Measurements from ENCODE around the gene XRCC6. TPM values are rescaled to one million over a fixed set of nuclear protein-coding genes. Genes with fewer than 3 reads are reported as not detected.
"Not testable (repeated sequence)": the region's sequence is repeated elsewhere in the genome, so short reads cannot be mapped to it uniquely, and the experiment has no call there.

XRCC6 gene
- polyA plus RNA-seq, 3 donors = 360 to 429 (median 389) TPM

GRCh38 chr22:41587347-41587723, 33.8 kb upstream of the XRCC6 start:
- no peak for DNase-seq (ENCODE audit: extremely low read depth in 1 of 11, low read depth in 9 of 11, low spot score in 4 of 11)

GRCh38 chr22:41589391-41590241, 31.5 kb upstream of the XRCC6 start, which contains the start of gene PMM1:
Gene PMM1 (minus strand): TSS chr22:41589840. CDS start chr22:41589805, 35 bp downstream.
- peak; percentile 97 to 100 (median 99) for DNase-seq (ENCODE audit: extremely low read depth in 1 of 11, low read depth in 9 of 11, low spot score in 4 of 11)

DNA sequence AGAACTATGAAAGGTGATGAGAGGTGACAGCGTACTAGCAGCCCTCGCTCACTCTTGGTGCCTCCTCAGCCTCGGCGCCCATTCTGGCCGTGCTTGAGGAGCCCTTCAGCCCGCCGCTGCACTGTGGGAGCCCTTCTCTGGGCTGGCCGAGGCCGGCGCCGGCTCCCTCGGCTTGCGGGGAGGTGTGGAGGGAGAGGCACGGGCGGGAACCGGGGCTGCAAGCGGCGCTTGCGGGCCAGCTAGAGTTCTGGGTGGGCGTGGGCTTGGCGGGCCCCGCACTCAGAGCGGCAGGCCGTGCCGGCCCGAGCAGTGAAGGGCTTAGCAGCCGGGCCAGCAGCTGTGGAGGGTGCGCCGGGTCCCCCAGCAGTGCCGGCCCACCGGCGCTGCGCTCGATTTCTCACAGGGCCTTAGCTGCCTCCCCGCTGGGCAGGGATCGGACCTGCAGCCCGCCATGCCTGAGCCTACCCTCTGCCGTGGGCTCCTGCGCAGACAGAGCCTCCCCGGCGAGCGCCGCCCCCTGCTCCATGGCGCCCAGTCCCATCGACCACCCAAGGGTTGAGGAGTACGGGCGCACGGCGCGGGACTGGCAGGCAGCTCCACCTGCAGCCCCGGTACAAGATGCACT, 27.6 kb upstream of the XRCC6 start:
- not testable (repeated sequence) for DNase-seq (ENCODE audit: extremely low read depth in 1 of 11, low read depth in 9 of 11, low spot score in 4 of 11)

DNA sequence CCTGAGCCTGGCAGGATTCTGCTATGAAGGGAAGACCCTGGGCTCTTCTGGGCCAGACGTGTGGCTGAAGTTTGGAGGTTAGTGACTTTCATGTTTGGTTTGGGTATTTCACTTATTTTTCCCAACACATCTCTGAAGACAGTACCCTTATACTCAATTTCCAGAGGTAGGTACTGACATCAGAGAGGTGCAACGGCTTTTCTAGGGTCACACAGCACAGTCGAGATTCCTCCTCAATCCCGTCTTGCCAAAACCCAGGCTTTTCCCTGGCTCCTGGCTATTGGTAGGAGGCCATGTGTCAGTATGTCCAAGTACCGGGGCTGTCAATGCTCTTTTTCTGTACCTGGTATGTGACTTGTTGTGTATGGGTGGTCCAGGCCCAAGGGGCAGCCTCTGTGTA, 25.4 kb upstream of the XRCC6 start:
- DNase-seq (ENCODE audit: extremely low read depth in 1 of 11, low read depth in 9 of 11, low spot score in 4 of 11) = no peak

GRCh38 chr22:41596776-41597634, 24.1 kb upstream of the XRCC6 start:
- DNase-seq (ENCODE audit: extremely low read depth in 1 of 11, low read depth in 9 of 11, low spot score in 4 of 11) = peak in 2 of 11 donors; percentile 34 to 35

DNA sequence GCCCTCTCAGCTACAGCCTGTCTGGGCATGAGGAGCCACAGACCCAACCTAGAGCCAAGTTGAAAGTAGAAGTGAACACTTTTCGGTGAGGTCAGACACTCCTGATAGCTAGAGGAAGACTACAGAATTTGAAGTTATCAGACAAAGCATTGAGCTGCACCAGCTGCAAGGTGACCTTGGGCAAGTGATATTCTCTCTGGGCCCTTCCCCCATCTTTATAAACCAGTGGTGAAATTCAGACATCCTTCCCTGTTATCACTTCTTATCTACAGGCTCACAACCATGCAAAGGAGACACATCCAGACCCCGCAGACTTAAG, 23.5 kb upstream of the XRCC6 start:
- no peak for DNase-seq (ENCODE audit: extremely low read depth in 1 of 11, low read depth in 9 of 11, low spot score in 4 of 11)

DNA sequence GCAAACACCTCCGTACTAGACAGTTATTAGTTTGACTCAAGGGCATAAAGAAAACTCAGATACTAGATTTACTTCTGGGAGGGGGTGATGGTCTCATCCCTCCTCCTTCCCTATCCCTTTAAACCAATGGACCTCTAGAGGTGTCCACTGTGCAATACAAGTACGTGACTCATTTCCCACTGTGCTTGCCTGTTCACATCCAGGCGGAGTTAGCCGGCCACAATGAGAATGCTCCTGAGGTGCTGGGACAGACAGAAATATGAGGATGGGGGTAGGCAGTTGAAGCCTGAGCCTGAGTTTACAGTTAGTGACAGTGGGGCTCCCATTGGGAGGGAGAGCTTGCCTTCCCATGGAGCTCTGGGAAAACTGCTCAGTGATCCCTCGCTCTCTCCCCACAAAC, 23.0 kb upstream of the XRCC6 start:
- no peak for DNase-seq (ENCODE audit: extremely low read depth in 1 of 11, low read depth in 9 of 11, low spot score in 4 of 11)

- no peak for DNase-seq (ENCODE audit: extremely low read depth in 1 of 11, low read depth in 9 of 11, low spot score in 4 of 11)
These were observed 22.0 kb upstream of the XRCC6 start for GRCh38 chr22:41598891-41599635.

GRCh38 chr22:41600976-41601375, 20.1 kb upstream of the XRCC6 start:
- DNase-seq (ENCODE audit: extremely low read depth in 1 of 11, low read depth in 9 of 11, low spot score in 4 of 11) = no peak

DNA sequence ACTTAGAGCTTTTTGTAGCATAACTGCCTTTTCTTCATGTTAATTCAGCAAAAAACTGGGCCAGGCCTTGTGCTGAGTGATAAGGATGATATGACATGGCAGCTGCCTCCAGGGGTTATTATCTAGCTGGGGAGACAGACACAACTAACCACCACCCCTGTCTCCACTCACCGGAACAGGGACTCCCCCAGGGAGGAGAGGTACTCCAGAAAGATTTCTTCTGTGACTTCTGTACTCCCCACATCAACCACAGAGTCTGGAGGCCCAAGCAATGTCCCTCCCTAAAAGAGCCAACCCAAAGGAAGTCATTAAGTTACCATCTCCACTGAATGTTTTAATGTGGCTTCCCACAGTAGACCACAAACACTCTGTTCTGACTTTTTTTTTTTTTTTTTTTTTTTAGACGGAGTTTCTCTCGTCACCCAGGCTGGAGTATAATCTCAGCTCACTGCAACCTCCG, 17.2 kb upstream of the XRCC6 start:
- no peak for DNase-seq (ENCODE audit: extremely low read depth in 1 of 11, low read depth in 9 of 11, low spot score in 4 of 11)

DNA sequence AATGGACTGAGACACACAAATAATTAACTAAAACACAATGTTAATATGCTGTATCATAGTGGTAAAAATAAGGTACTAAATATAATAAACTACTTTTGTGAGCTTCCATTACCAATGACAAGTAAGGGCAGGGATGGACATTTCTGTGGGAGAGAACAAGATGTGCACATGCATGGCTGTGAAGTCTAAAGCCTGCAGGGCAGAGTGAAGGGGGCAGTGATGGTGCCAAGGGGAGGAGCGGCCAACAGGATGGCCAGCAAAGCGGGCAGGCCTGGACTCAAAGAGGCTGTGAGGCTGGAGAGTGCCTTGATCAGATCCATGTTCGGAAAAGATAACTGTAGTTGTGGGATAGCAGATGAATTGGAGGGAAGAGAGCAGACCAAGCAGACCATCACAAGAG, 12.7 kb upstream of the XRCC6 start:
- DNase-seq (ENCODE audit: extremely low read depth in 1 of 11, low read depth in 9 of 11, low spot score in 4 of 11) = no peak

DNA sequence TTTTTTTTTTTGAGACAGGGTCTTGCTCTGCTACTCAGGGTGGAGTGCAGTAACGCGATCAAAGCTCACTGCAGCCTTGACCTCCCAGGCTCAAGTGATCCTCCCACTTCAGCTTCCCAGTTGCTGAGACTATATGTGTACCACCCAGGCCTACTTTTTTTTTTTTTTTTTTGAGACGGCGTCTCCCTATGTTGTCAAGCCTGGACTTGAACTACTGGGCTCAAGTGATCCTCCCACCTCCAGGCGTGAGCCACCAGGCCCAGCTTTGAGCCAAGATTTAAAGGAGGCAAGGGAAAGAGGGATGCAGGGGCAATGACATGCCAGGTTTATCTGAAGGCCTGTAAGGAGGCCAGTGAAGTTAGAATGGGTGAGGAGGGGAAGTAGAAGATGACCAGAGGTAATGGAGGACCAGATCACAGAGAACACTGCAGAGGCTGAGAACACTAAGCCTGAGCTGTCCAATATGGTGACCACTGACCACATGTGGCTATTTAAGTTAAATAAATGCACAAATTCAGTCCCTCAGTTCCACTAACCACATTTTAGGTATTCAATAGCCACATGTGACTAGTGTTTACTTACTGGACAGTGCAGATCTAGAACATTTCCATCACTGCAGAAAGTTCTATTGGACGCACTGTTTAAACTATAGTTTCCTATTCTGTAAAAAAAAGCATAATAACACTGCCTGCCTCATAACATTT, 8.3 kb upstream of the XRCC6 start:
- no peak for DNase-seq (ENCODE audit: extremely low read depth in 1 of 11, low read depth in 9 of 11, low spot score in 4 of 11)

- DNase-seq (ENCODE audit: extremely low read depth in 1 of 11, low read depth in 9 of 11, low spot score in 4 of 11) = no peak
These were observed 7.6 kb upstream of the XRCC6 start for GRCh38 chr22:41613456-41613855.

DNA sequence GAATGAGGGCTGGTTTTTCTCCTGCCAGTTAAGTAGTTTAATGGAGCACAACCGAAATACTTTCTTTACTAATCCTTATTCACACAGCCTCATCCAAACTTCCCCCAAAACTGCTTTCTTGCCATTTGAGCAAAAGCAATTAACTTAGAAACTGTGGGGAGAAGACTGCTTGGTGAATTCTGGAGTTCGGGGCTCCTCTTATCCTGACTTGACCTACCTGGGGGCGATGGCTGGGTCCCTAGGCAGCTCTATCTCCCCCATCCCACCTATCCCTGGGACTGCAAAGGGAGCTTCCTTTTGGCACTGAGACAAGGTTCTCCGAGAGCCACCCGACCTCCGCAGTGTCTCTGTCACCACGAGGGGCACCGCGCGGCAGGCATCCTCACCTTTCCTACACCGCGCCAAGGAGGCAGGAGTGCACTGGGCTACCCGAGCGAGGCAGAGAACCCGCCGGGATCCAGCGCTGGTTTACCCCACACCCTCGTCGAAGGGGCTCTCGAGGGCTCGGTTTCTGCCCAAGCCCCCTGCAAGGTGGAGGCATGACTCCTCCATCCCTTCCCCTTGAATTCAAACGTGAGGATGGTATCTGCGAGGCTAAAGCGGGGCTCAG, 1.0 kb upstream of the XRCC6 start:
- peak in 5 of 11 donors; percentile 14 to 30 (median 20) for DNase-seq (ENCODE audit: extremely low read depth in 1 of 11, low read depth in 9 of 11, low spot score in 4 of 11)

DNA sequence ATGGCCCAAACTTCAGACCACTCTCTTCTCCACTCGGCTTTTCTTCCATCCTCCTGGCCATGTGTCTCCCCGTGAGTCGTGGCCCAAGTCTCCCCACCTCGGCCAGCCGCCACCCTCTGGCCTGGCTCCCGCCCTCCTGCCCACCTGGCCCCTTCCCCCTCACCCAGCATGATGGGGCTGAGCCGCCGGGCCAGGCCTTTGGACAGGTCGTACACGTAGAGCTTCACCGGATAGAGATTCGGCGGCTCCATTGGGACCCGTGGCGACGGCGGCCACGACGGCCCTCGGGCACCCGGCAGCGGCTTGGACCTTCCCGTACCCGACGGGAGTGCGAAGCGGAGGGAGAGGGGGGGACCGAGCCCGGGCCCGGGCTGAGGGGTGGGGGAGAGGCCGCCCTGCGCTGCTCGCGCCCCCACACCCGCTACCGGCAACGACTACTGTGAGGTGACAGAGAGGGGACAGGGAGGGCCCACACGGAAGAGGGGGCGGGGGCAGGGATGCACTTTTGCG, 451 bp upstream of the XRCC6 start, which contains the start of gene DESI1:
Gene DESI1 (minus strand): TSS at position 455 of the 510 bp plus-strand sequence. CDS start 204 bp downstream, at position 251.
- DNase-seq (ENCODE audit: extremely low read depth in 1 of 11, low read depth in 9 of 11, low spot score in 4 of 11) = peak in 5 of 11 donors; percentile 20 to 41 (median 25)

DNA sequence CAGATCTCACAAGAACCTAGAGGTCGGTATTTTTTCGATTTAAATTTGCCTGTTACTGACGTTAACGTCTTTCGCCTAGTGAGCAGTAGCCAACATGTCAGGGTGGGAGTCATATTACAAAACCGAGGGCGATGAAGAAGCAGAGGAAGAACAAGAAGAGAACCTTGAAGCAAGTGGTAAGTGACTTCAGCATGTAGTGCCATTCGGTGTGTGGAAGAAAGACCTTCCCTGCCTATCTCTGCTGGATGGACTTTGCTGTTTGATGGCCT, 750 bp downstream of the XRCC6 start:
- DNase-seq (ENCODE audit: extremely low read depth in 1 of 11, low read depth in 9 of 11, low spot score in 4 of 11) = peak in 1 of 11 donors; percentile 4

DNA sequence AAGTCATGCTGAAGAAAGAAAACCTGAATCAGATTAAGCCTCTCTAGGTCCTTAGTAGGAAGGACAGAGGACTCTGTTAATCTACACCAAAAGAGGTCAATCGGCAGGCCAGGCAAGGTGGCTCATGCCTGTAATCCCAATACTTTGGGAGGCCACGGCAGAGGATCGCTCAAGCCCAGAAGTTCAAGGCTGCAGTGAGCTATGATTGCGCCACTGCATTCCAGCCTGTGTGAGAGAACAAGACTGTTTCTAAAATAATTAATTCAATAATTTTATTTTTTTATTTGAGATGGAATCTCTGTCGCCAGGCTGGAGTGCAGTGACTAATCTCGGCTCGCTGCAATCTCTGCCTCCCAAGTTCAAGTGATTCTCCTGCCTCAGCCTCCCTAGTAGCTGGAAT, 4.5 kb downstream of the XRCC6 start:
- DNase-seq (ENCODE audit: extremely low read depth in 1 of 11, low read depth in 9 of 11, low spot score in 4 of 11) = no peak

GRCh38 chr22:41631115-41631514, 10.0 kb downstream of the XRCC6 start:
- DNase-seq (ENCODE audit: extremely low read depth in 1 of 11, low read depth in 9 of 11, low spot score in 4 of 11) = not testable (repeated sequence)
